Gastroesophageal sphincter (tissue), 4 donors: ENCODE data around the gene RPUSD2. TPM values are rescaled to one million over a fixed set of nuclear protein-coding genes. Genes with fewer than 3 reads are reported as not detected.

Experiments
- ATAC-seq: fragments of 150-250 bp; one replicate; pipeline ENCODE4 v1.9.1; 2016; ENCODE audit warnings: mild to moderate bottlenecking, moderate library complexity
- H3K27ac ChIP-seq, 4 donors: fragments of 200-600 bp; sonication (generic) in 3 of 4; 1 replicate in 3 of 4; 2 replicates in 1 of 4; pipeline ENCODE4 v1.5.1; 2016 to 2019
- H3K27me3 ChIP-seq: fragments of 200-600 bp; sonication (generic); one replicate; pipeline ENCODE4 v1.5.1; 2019
- H3K36me3 ChIP-seq, 2 donors: fragments of 200-600 bp; sonication (generic); one replicate each; pipeline ENCODE4 v1.5.1; 2019; ENCODE audit warnings: control low read depth in 1 of 2
- H3K4me1 ChIP-seq, 3 donors: fragments of 200-600 bp; sonication (generic); 1 replicate in 2 of 3; 2 replicates in 1 of 3; pipeline ENCODE4 v1.5.1; 2016 to 2019; ENCODE audit warnings: control low read depth in 2 of 3
- H3K4me3 ChIP-seq, 2 donors: fragments of 200-600 bp; sonication (generic); one replicate each; pipeline ENCODE4 v1.5.1; 2019; ENCODE audit warnings: mild to moderate bottlenecking in 1 of 2, moderate library complexity in 1 of 2
- H3K9me3 ChIP-seq, 3 donors: fragments of 200-600 bp; sonication (generic); one replicate each; pipeline ENCODE4 v1.5.1; 2017 to 2019; ENCODE audit warnings: control low read depth in 2 of 3
- CTCF ChIP-seq, 4 experiments: fragments of 200-600 bp in 2 of 4; fragments of 450-650 bp in 2 of 4; sonication (generic) in 1 of 4; IDR thresholded peaks; one replicate each; pipeline ENCODE4 v1.5.1; 2017 to 2019; ENCODE audit warnings: antibody characterized with exemption in 4 of 4, mild to moderate bottlenecking in 2 of 4, moderate library complexity in 2 of 4
- EP300 ChIP-seq: sonication (generic); formaldehyde crosslinking; IDR thresholded peaks from one replicate; pipeline ENCODE4 v1.6.1; 2017; ENCODE audit warnings: antibody characterized with exemption, mild to moderate bottlenecking
- POLR2A ChIP-seq, 2 donors: fragments of 450-650 bp; IDR thresholded peaks; one replicate each; pipeline ENCODE4 v1.6.1; 2017; ENCODE audit warnings: antibody characterized with exemption in 2 of 2, mild to moderate bottlenecking in 2 of 2, moderate library complexity in 1 of 2
- POLR2AphosphoS5 ChIP-seq: sonication (generic); formaldehyde crosslinking; IDR thresholded peaks from one replicate; pipeline ENCODE4 v1.6.1; 2017; ENCODE audit warnings: antibody characterized with exemption
- WGBS, 2 donors: methylation state at CpG; one replicate each; pipeline ENCODE4 v1.1.5; 2018; ENCODE audit warnings: low coverage in 1 of 2; 5-methylcytosine and 5-hydroxymethylcytosine counted together
- total RNA-seq, 4 donors: library from RNA; depleted of rRNA; stranded (reverse); fragments of >200 nt; gene quantifications; one replicate each; pipeline ENCODE4 v1.1.0, GENCODE V29; 2016

The RPUSD2 gene
- total RNA-seq, 4 donors from 2014 or later = 7.2 to 11.6 (median 8.7) TPM

GRCh38 chr15:40582726-40583246 is 13.7 kb downstream of the RPUSD2 start:
- Histone ChIP-seq H3K27me3 (no peaks in the 10 kb centered on the region), H3K27ac (no peak overlapping the region), H3K4me3 (peak overlapping the region in 1 of 2 donors; percentile 44), H3K36me3 (no peaks in the 10 kb centered on the region), H3K9me3 (no peaks in the 10 kb centered on the region), H3K4me1 (no peaks in the 10 kb centered on the region)
- TF ChIP-seq EP300 (no peak), POLR2AphosphoS5 (no peak), CTCF (IDR thresholded peaks at IDR 0.05) (no peak), POLR2A (IDR thresholded peaks at IDR 0.05) (no peak)
- ATAC-seq = peak; percentile 34
- 66 to 89% methylated on average over 3 to 8 of the region's 8 CpGs for WGBS, 2 donors

GRCh38 chr15:40584191-40584590 is 15.1 kb downstream of the RPUSD2 start:
- Histone ChIP-seq H3K4me3 (no peak overlapping the region), H3K27ac (no peak overlapping the region), H3K9me3 (no peaks in the 10 kb centered on the region), H3K27me3 (no peaks in the 10 kb centered on the region), H3K4me1 (no peaks in the 10 kb centered on the region), H3K36me3 (no peaks in the 10 kb centered on the region)
- ATAC-seq = no peak
- WGBS, 2 donors = 25 to 42% methylated on average over 2 of the region's 2 CpGs
- TF ChIP-seq POLR2A (IDR thresholded peaks at IDR 0.05) (no peak), CTCF (IDR thresholded peaks at IDR 0.05) (no peak), EP300 (no peak), POLR2AphosphoS5 (no peak)

- Histone ChIP-seq H3K4me3 (no peak overlapping the region), H3K4me1 (peaks cover 0 to 24% (median 6%) of the 10 kb centered on the region in 3 donors), H3K27ac (no peak overlapping the region), H3K36me3 (no peaks in the 10 kb centered on the region), H3K27me3 (peaks cover 14% of the 10 kb centered on the region), H3K9me3 (no peaks in the 10 kb centered on the region)
- ATAC-seq = no peak
- no peak for TF ChIP-seq CTCF (IDR thresholded peaks at IDR 0.05)
- no peak for TF ChIP-seq EP300
- no peak for TF ChIP-seq POLR2A (IDR thresholded peaks at IDR 0.05)
- no peak for TF ChIP-seq POLR2AphosphoS5
- 27 to 51% methylated on average over 5 to 10 of the region's 12 CpGs for WGBS, 2 donors
These were observed 21.6 kb downstream of the RPUSD2 start for GRCh38 chr15:40590667-40591050.

GRCh38 chr15:40591389-40591788 is 22.3 kb downstream of the RPUSD2 start:
- 57 to 61% methylated on average over 6 to 7 of the region's 8 CpGs for WGBS, 2 donors
- Histone ChIP-seq H3K4me3 (no peak overlapping the region), H3K9me3 (no peaks in the 10 kb centered on the region), H3K27me3 (peaks cover 21% of the 10 kb centered on the region), H3K27ac (no peak overlapping the region), H3K4me1 (peaks cover 0 to 24% (median 6%) of the 10 kb centered on the region in 3 donors), H3K36me3 (no peaks in the 10 kb centered on the region)
- TF ChIP-seq EP300 (no peak), POLR2AphosphoS5 (no peak)
- no peak for ATAC-seq

GRCh38 chr15:40593165-40593564 is 24.1 kb downstream of the RPUSD2 start:
- Histone ChIP-seq H3K9me3 (no peaks in the 10 kb centered on the region), H3K27ac (no peak overlapping the region), H3K27me3 (peaks cover 28% of the 10 kb centered on the region), H3K36me3 (no peaks in the 10 kb centered on the region), H3K4me3 (no peak overlapping the region), H3K4me1 (peaks cover 0 to 24% (median 6%) of the 10 kb centered on the region in 3 donors)
- TF ChIP-seq POLR2A (IDR thresholded peaks at IDR 0.05) (no peak), POLR2AphosphoS5 (no peak), EP300 (no peak), CTCF (IDR thresholded peaks at IDR 0.05) (no peak)
- 72 to 75% methylated on average over 2 of the region's 2 CpGs for WGBS, 2 donors
- ATAC-seq = no peak
